Ovary (tissue), 9 donors: ENCODE data around the gene SUGCT. TPM values are rescaled to one million over a fixed set of nuclear protein-coding genes. Genes with fewer than 3 reads are reported as not detected.

Source experiments
- DNase-seq, 5 donors: peaks; one replicate each; pipeline ENCODE4 v3.0.0-alpha.2; 2019 to 2020
- H3K27ac ChIP-seq, 2 donors: fragments of 200-600 bp; one replicate each; pipeline versions ENCODE4 v1.5.1 to v1.8.0; 2019 to 2022
- H3K27me3 ChIP-seq: fragments of 200-600 bp; one replicate; pipeline ENCODE4 v1.8.0; 2022
- H3K36me3 ChIP-seq: fragments of 200-600 bp; sonication (generic); one replicate; pipeline ENCODE4 v1.5.1; 2019
- H3K4me1 ChIP-seq: one replicate; pipeline ENCODE4 v1.8.1; 2013; ENCODE audit warnings: mild to moderate bottlenecking, moderate library complexity; ENCODE audit not compliant: insufficient read depth
- H3K4me3 ChIP-seq: fragments of 200-600 bp; sonication (generic); one replicate; pipeline ENCODE4 v1.5.1; 2017
- H3K9me3 ChIP-seq, 2 donors: fragments of 200-600 bp in 1 of 2; sonication (generic) in 1 of 2; one replicate each; pipeline versions ENCODE4 v1.5.1 to v1.8.1; 2013 to 2019; ENCODE audit warnings: mild to moderate bottlenecking in 1 of 2, moderate library complexity in 1 of 2
- EP300 ChIP-seq: sonication (generic); formaldehyde crosslinking; IDR thresholded peaks from one replicate; pipeline ENCODE4 v1.6.1; 2017; ENCODE audit warnings: antibody characterized with exemption
- POLR2A ChIP-seq: fragments of 450-650 bp; IDR thresholded peaks from one replicate; pipeline ENCODE4 v1.6.1; 2017; ENCODE audit warnings: antibody characterized with exemption, mild to moderate bottlenecking, moderate library complexity
- WGBS, 3 donors: extraction: QIAGEN DNeasy Blood & Tissue Kit in 1 of 3; methylation state at CpG; one replicate each; pipeline versions ENCODE4 v1.1.5 to v1.1.7; 2013 to 2017; 5-methylcytosine and 5-hydroxymethylcytosine counted together
- intact Hi-C, 4 donors: fragments of 100-400 bp; cut with DNase I; formaldehyde crosslinking; loops; one replicate each; pipeline versions ENCODE4 v1.11.0 to v1.15.1; 2022 to 2023
- polyA plus RNA-seq, 2 donors: library from polyadenylated mRNA; stranded (reverse); fragments of 200-250 nt in 1 of 2; fragments of 350-450 nt in 1 of 2; fragmentation: Illumina TruSeq in 1 of 2; extraction: RNeasy Lipid Tissue Mini Kit (QIAGEN cat#74804) in 1 of 2; gene quantifications; one replicate each; pipeline ENCODE4 v1.2.3, GENCODE V29; 2013 to 2014
- total RNA-seq, 7 donors: library from RNA; depleted of rRNA in 2 of 7; stranded (reverse); fragments of >200 nt in 2 of 7; fragmentation: NEBNext Ultra II Directional in 3 of 7; extraction: Animal tissue kit (Norgen Biotek cat#: 25700) in 3 of 7; gene quantifications; one replicate each; pipeline versions ENCODE4 v1.1.0 to v1.2.4, GENCODE V29; 2016 to 2023
- TF ChIP-seq, protein P1 (sequence below), 3 donors: fragments of 450-650 bp in 2 of 3; fragments of 200-600 bp in 1 of 3; IDR thresholded peaks; one replicate each; pipeline versions ENCODE4 v1.5.1 to v1.8.0; 2016 to 2022; ENCODE audit warnings: antibody characterized with exemption in 3 of 3, mild to moderate bottlenecking in 1 of 3
- donor health status: DM: no; HTN: no; CAD: no; lungs with moderate emphysema.
- donor health status: DM: no; HTN: no; CAD: no.
- donor health status: Bipolar disorder and iron deficiency.
- donor health status: DM: yes; HTN: yes; CAD: no.
- donor health status: DM: no; HTN: no; CAD: no.
- donor health status: DM: yes; HTN: yes; CAD: no.

SUGCT gene
- total and polyA plus RNA-seq, 9 donors: 3.4 to 9.3 (median 7.8) TPM

DNA sequence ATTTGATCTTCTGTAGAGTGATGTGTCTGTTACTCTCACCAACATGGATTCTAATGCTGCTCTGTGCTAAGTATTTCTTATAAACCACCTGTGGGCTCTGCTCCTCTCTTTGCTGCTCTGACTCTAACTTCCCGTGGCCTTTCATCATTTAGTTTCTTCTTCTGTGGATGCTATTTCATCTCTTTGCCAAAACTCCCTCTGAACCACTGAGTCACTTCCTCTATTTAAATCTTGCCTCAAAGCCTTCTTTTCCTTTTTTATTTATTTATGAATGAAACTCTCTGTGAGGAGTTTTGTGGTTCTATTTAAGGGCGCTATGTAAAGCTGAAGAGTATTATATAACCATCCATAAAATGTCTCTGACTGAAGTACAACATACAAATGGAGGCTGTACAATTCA, 538.5 kb downstream of the SUGCT start:
- no peaks in the 10 kb centered on the region for H3K36me3 ChIP-seq
- WGBS, 3 donors: 66 to 72% (median 67%) methylated on average over 2 of the region's 2 CpGs
- no peak overlapping the region for H3K27ac ChIP-seq
- DNase-seq: no peak
- H3K4me1 ChIP-seq: no peaks in the 10 kb centered on the region
- H3K4me3 ChIP-seq: no peak overlapping the region
- TF ChIP-seq EP300 (no peak), POLR2A (no peak)
- H3K9me3 ChIP-seq: no peaks in the 10 kb centered on the region
- intact Hi-C loops: no loop called here
- no peaks in the 10 kb centered on the region for H3K27me3 ChIP-seq

DNA sequence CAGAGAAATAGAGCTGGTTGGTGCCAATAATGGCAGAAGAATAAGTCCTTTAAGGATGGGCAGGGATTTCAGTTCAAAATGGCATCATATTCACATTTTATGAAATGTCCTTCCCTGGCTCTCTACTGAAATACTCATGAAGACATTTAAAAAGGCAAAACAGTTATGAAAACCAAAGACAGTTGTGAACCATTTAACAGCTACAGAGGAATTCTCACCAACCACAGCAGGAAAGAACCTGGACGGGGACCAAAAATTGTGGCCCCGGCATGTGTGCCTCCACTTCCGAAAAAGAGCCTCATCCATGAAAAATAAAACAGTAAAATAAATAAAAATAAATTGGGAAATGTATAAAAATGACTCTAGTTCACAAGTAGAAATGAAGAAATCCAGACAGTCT, 539.5 kb downstream of the SUGCT start:
- Histone ChIP-seq H3K27ac (no peak overlapping the region), H3K9me3 (no peaks in the 10 kb centered on the region), H3K4me1 (no peaks in the 10 kb centered on the region), H3K36me3 (no peaks in the 10 kb centered on the region), H3K4me3 (no peak overlapping the region), H3K27me3 (no peaks in the 10 kb centered on the region)
- WGBS, 3 donors: 77 to 93% (median 85%) methylated on average over 3 of the region's 3 CpGs
- intact Hi-C loops: no loop called here
- DNase-seq: no peak
- TF ChIP-seq EP300 (no peak), POLR2A (no peak)
- TF ChIP-seq, protein P1, sequence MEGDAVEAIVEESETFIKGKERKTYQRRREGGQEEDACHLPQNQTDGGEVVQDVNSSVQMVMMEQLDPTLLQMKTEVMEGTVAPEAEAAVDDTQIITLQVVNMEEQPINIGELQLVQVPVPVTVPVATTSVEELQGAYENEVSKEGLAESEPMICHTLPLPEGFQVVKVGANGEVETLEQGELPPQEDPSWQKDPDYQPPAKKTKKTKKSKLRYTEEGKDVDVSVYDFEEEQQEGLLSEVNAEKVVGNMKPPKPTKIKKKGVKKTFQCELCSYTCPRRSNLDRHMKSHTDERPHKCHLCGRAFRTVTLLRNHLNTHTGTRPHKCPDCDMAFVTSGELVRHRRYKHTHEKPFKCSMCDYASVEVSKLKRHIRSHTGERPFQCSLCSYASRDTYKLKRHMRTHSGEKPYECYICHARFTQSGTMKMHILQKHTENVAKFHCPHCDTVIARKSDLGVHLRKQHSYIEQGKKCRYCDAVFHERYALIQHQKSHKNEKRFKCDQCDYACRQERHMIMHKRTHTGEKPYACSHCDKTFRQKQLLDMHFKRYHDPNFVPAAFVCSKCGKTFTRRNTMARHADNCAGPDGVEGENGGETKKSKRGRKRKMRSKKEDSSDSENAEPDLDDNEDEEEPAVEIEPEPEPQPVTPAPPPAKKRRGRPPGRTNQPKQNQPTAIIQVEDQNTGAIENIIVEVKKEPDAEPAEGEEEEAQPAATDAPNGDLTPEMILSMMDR (IDR thresholded peaks at IDR 0.05): no peak

DNA sequence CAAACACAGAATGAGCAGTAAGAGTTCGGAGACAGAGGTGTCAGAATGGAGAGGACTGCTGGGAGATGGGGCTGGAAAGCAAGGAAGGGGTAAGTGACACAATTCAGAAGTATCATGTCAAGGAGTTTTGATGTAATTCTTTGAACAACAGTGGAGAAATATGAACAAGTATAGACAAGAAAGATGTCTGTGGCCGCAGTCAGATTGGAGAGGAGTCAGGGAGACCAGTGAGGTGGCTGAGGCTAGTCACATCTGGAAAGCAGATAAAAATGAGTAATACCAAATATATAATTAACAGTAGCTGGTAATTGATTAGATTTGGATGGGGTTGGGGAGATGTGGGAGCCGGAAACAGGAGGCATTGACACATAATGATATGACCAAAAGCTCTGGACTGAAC, 540.9 kb downstream of the SUGCT start:
- Histone ChIP-seq H3K36me3 (no peaks in the 10 kb centered on the region), H3K9me3 (no peaks in the 10 kb centered on the region), H3K27ac (no peak overlapping the region), H3K4me1 (no peaks in the 10 kb centered on the region), H3K27me3 (no peaks in the 10 kb centered on the region), H3K4me3 (no peak overlapping the region)
- no peak for TF ChIP-seq EP300
- TF ChIP-seq, protein P1 (IDR thresholded peaks at IDR 0.05): no peak
- no peak for TF ChIP-seq POLR2A
- 97% methylated on average over 3 of the region's 3 CpGs for WGBS, 3 donors
- intact Hi-C loops: no loop called here
- no peak for DNase-seq

DNA sequence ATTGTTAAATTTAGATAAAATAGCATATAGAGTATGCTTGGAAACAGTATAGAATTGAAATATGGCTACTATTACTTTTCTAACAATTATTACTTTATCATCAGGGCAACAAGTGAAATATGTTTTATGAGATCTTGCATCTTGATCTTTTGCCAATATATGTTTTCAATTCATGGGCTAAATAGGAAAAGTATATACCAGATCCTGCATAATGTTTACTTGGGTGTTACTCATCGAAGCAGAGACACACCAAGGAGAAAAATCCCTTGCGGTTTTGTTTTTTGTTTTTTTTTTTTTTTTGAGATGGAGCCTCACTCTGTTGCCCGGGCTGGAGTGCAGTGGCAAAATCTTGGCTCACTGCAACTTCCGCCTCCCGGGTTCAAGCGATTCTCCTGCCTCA, 541.4 kb downstream of the SUGCT start:
- H3K9me3 ChIP-seq: no peaks in the 10 kb centered on the region
- intact Hi-C loops: no loop called here
- TF ChIP-seq, protein P1 (IDR thresholded peaks at IDR 0.05): no peak
- TF ChIP-seq POLR2A: no peak
- TF ChIP-seq EP300: no peak
- no peaks in the 10 kb centered on the region for H3K4me1 ChIP-seq
- H3K36me3 ChIP-seq: no peaks in the 10 kb centered on the region
- H3K4me3 ChIP-seq: no peak overlapping the region
- no peaks in the 10 kb centered on the region for H3K27me3 ChIP-seq
- DNase-seq: no peak
- 94 to 95% (median 94%) methylated on average over 6 of the region's 6 CpGs for WGBS, 3 donors
- H3K27ac ChIP-seq: no peak overlapping the region

DNA sequence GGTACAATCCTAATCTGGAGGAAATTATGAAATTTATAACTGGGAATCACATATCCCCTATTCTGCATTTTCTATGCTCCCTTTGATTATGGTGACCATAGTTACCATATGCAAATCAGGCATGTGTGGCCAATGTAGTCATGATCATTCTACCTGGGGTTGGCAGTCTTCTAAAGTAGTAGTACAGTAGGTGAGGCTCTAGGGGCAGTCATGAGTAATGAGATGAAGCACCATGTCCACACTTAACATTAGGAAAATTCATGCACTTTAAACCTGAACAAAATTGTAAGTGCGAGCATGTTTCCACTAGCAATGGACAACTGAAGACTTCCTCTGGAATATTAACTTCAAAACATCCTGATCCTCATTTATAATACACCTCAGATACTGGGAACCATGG, 545.9 kb downstream of the SUGCT start:
- no peaks in the 10 kb centered on the region for H3K9me3 ChIP-seq
- H3K36me3 ChIP-seq: no peaks in the 10 kb centered on the region
- no peaks in the 10 kb centered on the region for H3K27me3 ChIP-seq
- peaks cover 3% of the 10 kb centered on the region for H3K4me1 ChIP-seq
- TF ChIP-seq POLR2A (no peak), EP300 (no peak)
- TF ChIP-seq, protein P1 (IDR thresholded peaks at IDR 0.05): no peak
- DNase-seq: no peak
- intact Hi-C loops: no loop called here
- no peak overlapping the region for H3K27ac ChIP-seq
- no peak overlapping the region for H3K4me3 ChIP-seq
- 87 to 100% (median 95%) methylated on average over 1 of the region's 1 CpG for WGBS, 3 donors
